Breast epithelium (tissue), 3 donors: ENCODE measurements around the gene RNF11.

ENCODE experiments used
- CTCF ChIP-seq, 3 donors: fragments of 450-650 bp; IDR thresholded peaks; one replicate each; pipeline ENCODE4 v1.5.1; 2016 to 2017; ENCODE audit warnings: antibody characterized with exemption in 3 of 3, mild to moderate bottlenecking in 3 of 3, moderate library complexity in 3 of 3
- POLR2A ChIP-seq: fragments of 450-650 bp; IDR thresholded peaks from one replicate; pipeline ENCODE4 v1.6.1; 2016; ENCODE audit warnings: antibody characterized with exemption, mild to moderate bottlenecking, moderate library complexity

GRCh38 chr1:51234721-51235425 lies 1.2 kb upstream of the RNF11 start:
- TF ChIP-seq CTCF (IDR thresholded peaks at IDR 0.05) (no peak), POLR2A (no peak)
